Mesothelial cell of epicardium (in vitro differentiated cells): ENCODE measurements around the gene IQCH. TPM values are rescaled to one million over a fixed set of nuclear protein-coding genes. Genes with fewer than 3 reads are reported as not detected.

ENCODE experiments used
- DNase-seq, 2 experiments: peaks; one replicate each; pipeline ENCODE4 v3.0.0; 2021; ENCODE audit warnings: low spot score in 2 of 2; ENCODE audit not compliant: unreplicated experiment in 2 of 2
- H3K27ac Mint-ChIP-seq: 2 replicates; pipeline ENCODE4 v1.8.0; 2021; ENCODE audit warnings: mixed read lengths
- H3K27me3 Mint-ChIP-seq: 2 replicates; pipeline ENCODE4 v1.8.0; 2021; ENCODE audit warnings: low read depth, mixed read lengths
- H3K36me3 Mint-ChIP-seq: 2 replicates; pipeline ENCODE4 v1.8.0; 2021; ENCODE audit warnings: mixed read lengths
- H3K4me1 Mint-ChIP-seq: 2 replicates; pipeline ENCODE4 v1.8.0; 2021; ENCODE audit warnings: mixed read lengths
- H3K4me3 Mint-ChIP-seq: 2 replicates; pipeline ENCODE4 v1.8.0; 2021; ENCODE audit warnings: mild to moderate bottlenecking, moderate library complexity, mixed read lengths
- H3K9me3 Mint-ChIP-seq: 2 replicates; pipeline ENCODE4 v1.8.0; 2021; ENCODE audit warnings: mixed read lengths
- CTCF ChIP-seq: fragments of 200-600 bp; sonication (generic); IDR thresholded peaks from one replicate; pipeline ENCODE4 v1.5.0; 2021; ENCODE audit warnings: antibody characterized with exemption; ENCODE audit not compliant: unreplicated experiment
- total RNA-seq: library from RNA; stranded (reverse); gene quantifications from 3 replicates; pipeline ENCODE4 v1.2.1, GENCODE V29; 2021

The IQCH gene
- total RNA-seq, 1 donor from 2014 or later = 0.98 TPM

- Mint-ChIP-seq H3K4me1 (peaks cover 7% of the 10 kb centered on the region), H3K4me3 (no peak overlapping the region), H3K36me3 (peaks cover 2% of the 10 kb centered on the region), H3K27ac (no peak overlapping the region), H3K9me3 (peaks cover 4% of the 10 kb centered on the region), H3K27me3 (no peaks in the 10 kb centered on the region)
- DNase-seq = no peak
- TF ChIP-seq CTCF = no peak
These were observed 247.4 kb downstream of the IQCH start for GRCh38 chr15:67501836-67502461.

GRCh38 chr15:67504056-67504455 is 249.5 kb downstream of the IQCH start:
- Mint-ChIP-seq H3K27me3 (no peaks in the 10 kb centered on the region), H3K27ac (no peak overlapping the region), H3K4me1 (peaks cover 7% of the 10 kb centered on the region), H3K4me3 (no peak overlapping the region), H3K36me3 (peaks cover 6% of the 10 kb centered on the region), H3K9me3 (no peaks in the 10 kb centered on the region)
- TF ChIP-seq CTCF = no peak
- DNase-seq = no peak

- Mint-ChIP-seq H3K36me3 (peaks cover 6% of the 10 kb centered on the region), H3K27me3 (no peaks in the 10 kb centered on the region), H3K4me1 (peaks cover 7% of the 10 kb centered on the region), H3K4me3 (no peak overlapping the region), H3K9me3 (no peaks in the 10 kb centered on the region), H3K27ac (no peak overlapping the region)
- DNase-seq = no peak
- TF ChIP-seq CTCF = no peak
These were observed 250.2 kb downstream of the IQCH start for GRCh38 chr15:67504796-67505195.

GRCh38 chr15:67505675-67506572 is 251.3 kb downstream of the IQCH start:
- Mint-ChIP-seq H3K36me3 (peaks cover 6% of the 10 kb centered on the region), H3K4me3 (no peak overlapping the region), H3K4me1 (peaks cover 7% of the 10 kb centered on the region), H3K27me3 (no peaks in the 10 kb centered on the region), H3K27ac (no peak overlapping the region), H3K9me3 (no peaks in the 10 kb centered on the region)
- no peak for DNase-seq
- TF ChIP-seq CTCF = no peak

- Mint-ChIP-seq H3K4me3 (no peak overlapping the region), H3K9me3 (no peaks in the 10 kb centered on the region), H3K27me3 (no peaks in the 10 kb centered on the region), H3K36me3 (peaks cover 8% of the 10 kb centered on the region), H3K27ac (no peak overlapping the region), H3K4me1 (peaks cover 3% of the 10 kb centered on the region)
- TF ChIP-seq CTCF = no peak
- DNase-seq = no peak
These were observed 252.5 kb downstream of the IQCH start for GRCh38 chr15:67506775-67507747.
